GM13976 (cell line): ENCODE measurements around the gene PPP2R5C.

Experiments used
- DNase-seq: peaks from one replicate; pipeline ENCODE4 v3.0.0; 2012; ENCODE audit warnings: low spot score
- CTCF ChIP-seq: IDR thresholded peaks from 2 replicates; pipeline ENCODE4 v1.5.1; 2012; ENCODE audit warnings: borderline replicate concordance, mild to moderate bottlenecking; ENCODE audit not compliant: insufficient read depth; ENCODE audit errors: extremely low read depth, missing control alignments, control extremely low read depth
- in situ Hi-C: fragments of 300-500 bp; cut with MboI; formaldehyde crosslinking; loops from one replicate; pipeline ENCODE4 v1.12.0; 2022; ENCODE audit warnings: low sequenced_read_pairs, mixed read lengths, inconsistent platforms; ENCODE audit not compliant: unreplicated experiment

The PPP2R5C gene

DNA sequence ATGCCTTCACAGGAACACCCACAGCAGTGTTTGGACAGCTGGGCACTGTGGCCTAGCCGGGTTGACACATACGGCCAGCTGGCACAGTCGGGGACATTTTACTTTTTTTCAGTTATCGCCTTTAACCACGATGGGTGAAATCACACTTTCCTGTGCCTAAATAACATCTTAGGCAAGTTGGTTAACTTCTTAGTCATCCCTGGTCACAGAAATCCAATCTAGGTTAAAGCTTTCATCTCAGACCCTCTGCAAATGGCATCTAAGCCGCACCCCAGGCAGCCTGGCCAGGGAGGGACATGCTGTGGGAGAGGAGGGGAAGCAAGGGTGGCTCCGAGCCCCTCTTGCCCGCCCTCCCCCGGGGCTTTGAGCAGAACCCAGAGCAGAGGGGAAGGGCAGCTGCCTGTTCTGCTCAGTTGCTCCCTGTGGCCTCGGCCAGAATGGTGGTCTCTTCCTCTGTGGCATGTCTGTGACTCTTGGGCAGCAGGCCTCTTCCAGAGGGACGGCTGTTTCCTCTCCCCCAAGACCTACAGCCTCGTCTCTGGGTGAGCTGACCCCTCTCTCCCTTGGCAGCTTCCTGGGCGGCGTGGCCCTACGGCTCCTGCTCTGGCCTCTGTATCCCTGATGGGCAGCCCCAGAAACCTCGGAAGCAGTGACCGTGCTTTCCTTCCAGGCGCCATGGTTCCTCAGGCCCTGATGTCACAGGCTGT, 117.5 kb downstream of the PPP2R5C start:
- in situ Hi-C loops: no loop called here
- no peak for DNase-seq

DNA sequence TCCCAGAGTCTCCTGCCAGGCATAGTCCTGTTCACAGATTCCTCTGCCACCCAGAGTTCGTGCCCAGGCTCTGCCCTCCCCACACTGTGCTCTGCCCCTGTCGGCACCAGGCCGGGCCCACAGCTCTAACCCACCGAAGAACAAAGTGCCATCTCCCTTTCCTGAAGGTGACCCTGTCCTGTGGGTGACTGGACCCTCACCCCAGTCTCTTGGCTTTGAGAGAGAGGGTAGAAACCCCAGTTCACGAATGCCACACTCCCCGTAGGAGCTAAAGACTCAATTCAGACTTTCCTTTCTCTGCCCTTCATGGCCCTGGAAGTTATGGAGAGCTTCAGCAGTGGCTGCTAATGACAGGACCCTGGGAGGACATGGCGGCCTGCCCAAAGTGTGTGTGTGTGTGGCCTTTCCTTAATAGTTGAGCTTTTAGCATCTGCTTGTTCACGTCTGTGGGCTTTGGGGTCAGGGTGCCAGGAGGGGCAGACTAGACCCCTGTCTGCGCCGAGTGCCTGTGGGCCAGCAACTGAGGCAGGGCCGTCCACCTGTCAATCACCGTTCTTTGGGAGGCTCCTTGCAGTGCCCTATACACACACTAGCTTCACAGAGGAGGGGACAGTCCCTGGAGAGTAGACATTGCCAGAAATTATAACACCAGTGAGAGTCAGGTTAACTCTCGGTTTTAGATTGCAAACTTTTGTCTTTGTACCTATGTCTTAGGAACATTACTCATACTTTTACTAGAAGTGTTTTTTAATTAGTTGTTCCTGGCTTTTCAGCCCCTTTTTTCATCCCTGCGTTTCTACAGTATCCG, 118.2 kb downstream of the PPP2R5C start:
- no peak for DNase-seq
- TF ChIP-seq CTCF: no peak
- in situ Hi-C loops: no loop called here

More for the DNA sequence above, 117.5 kb downstream of the PPP2R5C start:
- no peak for TF ChIP-seq CTCF

GRCh38 chr14:101881426-101881825, 119.9 kb downstream of the PPP2R5C start:
- no peak for TF ChIP-seq CTCF
- DNase-seq: no peak
- in situ Hi-C loops: no loop called here

DNA sequence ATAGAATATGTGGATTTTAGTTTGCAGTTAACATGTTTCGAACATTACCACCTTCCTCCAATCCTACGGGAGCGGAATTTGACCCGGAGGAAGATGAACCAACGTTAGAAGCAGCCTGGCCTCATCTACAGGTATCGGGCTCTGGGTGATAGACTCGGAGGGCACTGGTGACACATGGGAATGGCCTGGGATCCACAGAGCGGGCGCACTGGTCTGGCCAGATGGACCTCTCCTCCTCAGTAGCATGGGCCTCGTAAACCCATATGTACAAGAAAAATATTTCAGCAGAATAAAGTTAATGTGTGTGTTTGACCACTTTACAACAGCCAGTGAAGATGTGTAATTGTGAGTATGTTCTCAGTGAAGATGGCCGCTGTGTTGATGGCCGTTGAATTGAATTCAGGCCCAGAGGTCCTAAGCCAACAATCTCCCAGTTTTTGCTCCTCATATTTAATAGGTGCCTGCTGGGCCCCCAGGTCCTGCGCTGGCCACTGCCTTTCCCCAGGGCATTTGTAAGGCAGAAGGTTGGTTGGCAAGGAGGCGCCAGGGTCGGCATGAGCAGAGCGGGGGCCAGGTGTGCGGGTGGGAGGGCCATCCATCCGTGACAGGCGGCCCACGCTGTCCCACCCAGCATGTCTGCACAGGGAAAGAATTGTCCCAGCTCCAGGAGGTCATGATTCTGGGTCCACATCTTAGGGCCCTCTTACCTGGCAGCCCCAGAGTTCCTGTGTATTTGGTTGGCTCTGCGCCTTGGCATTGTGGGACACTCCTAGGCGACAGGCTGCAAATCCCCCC, 120.8 kb downstream of the PPP2R5C start:
- DNase-seq: no peak
- in situ Hi-C loops: no loop called here
- no peak for TF ChIP-seq CTCF

DNA sequence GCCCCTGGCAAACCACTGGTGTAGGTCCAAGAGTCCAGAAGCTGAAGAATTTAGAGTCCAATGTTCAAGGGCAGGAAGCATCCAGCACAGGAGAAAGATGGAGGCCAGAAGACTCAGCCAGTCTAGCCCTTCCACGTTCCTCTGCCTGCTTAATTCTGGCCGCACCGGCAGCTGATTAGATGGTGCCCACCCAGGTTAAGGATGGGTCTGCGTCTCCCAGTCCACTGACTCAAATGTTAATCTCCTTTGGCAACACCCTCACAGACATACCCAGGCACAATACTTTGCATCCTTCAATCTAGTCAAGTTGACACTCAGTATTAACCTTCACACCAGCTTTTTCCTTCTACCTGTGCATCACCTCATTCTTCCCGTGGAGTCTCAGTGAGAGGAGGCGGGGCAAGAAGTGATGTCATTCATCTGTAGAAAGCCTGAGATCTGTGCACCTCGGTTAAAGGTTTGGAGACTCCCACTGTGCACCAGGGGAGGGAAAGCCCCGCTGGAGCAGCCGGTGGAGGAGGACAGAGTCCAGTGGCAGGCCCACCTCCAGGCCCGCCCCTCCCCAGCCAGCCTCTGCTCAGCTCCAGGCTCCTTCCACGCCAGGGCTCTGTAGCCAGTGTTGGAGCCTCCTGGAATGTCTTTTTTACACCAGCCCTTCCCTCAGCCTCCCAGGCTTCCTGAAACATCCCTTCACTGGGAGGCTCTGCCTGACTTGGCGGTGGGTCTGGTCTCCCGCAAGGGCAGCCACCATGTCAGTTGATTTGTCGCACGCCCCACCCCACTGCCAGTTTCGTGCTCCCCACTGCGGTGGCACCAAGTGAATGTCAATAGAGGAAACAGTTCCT, 122.8 kb downstream of the PPP2R5C start:
- no peak for TF ChIP-seq CTCF
- in situ Hi-C loops: no loop called here

More for the DNA sequence above, 122.8 kb downstream of the PPP2R5C start:
- DNase-seq: no peak
